DOHH2 (cell line): ENCODE results near the gene ANKRD33.

Experiments
- H3F3A ChIP-seq: fragments of 200-600 bp; sonication (generic), shearing (Covaris generic); 2 replicates; pipeline ENCODE4 v1.6.0; 2016; ENCODE audit warnings: antibody characterized with exemption, mild to moderate bottlenecking; ENCODE audit not compliant: control insufficient read depth, insufficient read depth
- H3K27ac ChIP-seq: fragments of 200-600 bp; sonication (generic); 2 replicates; pipeline ENCODE4 v1.5.1; 2014; ENCODE audit warnings: low read depth, mild to moderate bottlenecking, low read length, moderate library complexity
- H3K27me3 ChIP-seq: fragments of 200-600 bp; sonication (generic); 2 replicates; pipeline ENCODE4 v1.6.1; 2014; ENCODE audit warnings: mild to moderate bottlenecking, low read length, mixed read lengths; ENCODE audit not compliant: control insufficient read depth
- H3K36me3 ChIP-seq: fragments of 200-600 bp; sonication (generic); 2 replicates; pipeline ENCODE4 v1.6.1; 2014; ENCODE audit warnings: mild to moderate bottlenecking, low read length, moderate library complexity, mixed read lengths; ENCODE audit not compliant: control insufficient read depth
- H3K4me1 ChIP-seq: fragments of 200-600 bp; sonication (generic); 2 replicates; pipeline ENCODE4 v1.6.1; 2014; ENCODE audit warnings: mild to moderate bottlenecking, low read length, mixed read lengths; ENCODE audit not compliant: control insufficient read depth
- H3K4me2 ChIP-seq: fragments of 200-600 bp; sonication (generic); 2 replicates; pipeline ENCODE4 v1.6.0; 2014; ENCODE audit warnings: mild to moderate bottlenecking, low read length, moderate library complexity
- H3K4me3 ChIP-seq: fragments of 200-600 bp; sonication (generic); 2 replicates; pipeline ENCODE4 v1.5.1; 2014; ENCODE audit warnings: mild to moderate bottlenecking, low read length, mixed read lengths
- H3K79me2 ChIP-seq: fragments of 200-600 bp; sonication (generic); 2 replicates; pipeline ENCODE4 v1.6.1; 2014; ENCODE audit warnings: mild to moderate bottlenecking, low read length, mixed read lengths; ENCODE audit not compliant: control insufficient read depth
- H3K9me2 ChIP-seq: fragments of 200-600 bp; sonication (generic); replicated peaks from 2 replicates; pipeline ENCODE4 v1.6.1; 2014; ENCODE audit warnings: mild to moderate bottlenecking, low read length, mixed read lengths; ENCODE audit not compliant: control insufficient read depth
- H3K9me3 ChIP-seq: fragments of 200-600 bp; sonication (generic); 2 replicates; pipeline ENCODE4 v1.6.1; 2014; ENCODE audit warnings: antibody characterized with exemption, low read length, mixed read lengths; ENCODE audit not compliant: control insufficient read depth, insufficient read depth
- H4K20me1 ChIP-seq: fragments of 200-600 bp; sonication (generic); 2 replicates; pipeline ENCODE4 v1.6.0; 2014; ENCODE audit warnings: low read depth, mild to moderate bottlenecking, antibody characterized with exemption, low read length, moderate library complexity; ENCODE audit not compliant: control insufficient read depth, insufficient read depth
- CTCF ChIP-seq: fragments of 200-600 bp; sonication (generic); IDR thresholded peaks from one replicate; pipeline ENCODE4 v1.5.1; 2014; ENCODE audit warnings: antibody characterized with exemption, mild to moderate bottlenecking, low read depth, low read length; ENCODE audit not compliant: poor library complexity, severe bottlenecking
- EZH2phosphoT487 ChIP-seq: fragments of 200-600 bp; sonication (generic); IDR thresholded peaks from 2 replicates; pipeline ENCODE4 v1.6.1; 2017; ENCODE audit warnings: borderline replicate concordance, mild to moderate bottlenecking, antibody characterized with exemption, low read length, moderate library complexity, mixed read lengths

The ANKRD33 gene

GRCh38 chr12:51879102-51879501 is 8.8 kb upstream of the ANKRD33 start:
- Histone ChIP-seq H3K4me2 (no peak overlapping the region), H3K4me1 (no peaks in the 10 kb centered on the region), H3F3A (no peaks in the 10 kb centered on the region), H3K36me3 (no peaks in the 10 kb centered on the region), H4K20me1 (no peaks in the 10 kb centered on the region), H3K9me2 (no peaks in the 10 kb centered on the region), H3K27ac (no peak overlapping the region), H3K9me3 (no peaks in the 10 kb centered on the region), H3K4me3 (no peak overlapping the region), H3K27me3 (no peaks in the 10 kb centered on the region), H3K79me2 (no peaks in the 10 kb centered on the region)
- TF ChIP-seq EZH2phosphoT487 = no peak
- TF ChIP-seq CTCF = no peak

GRCh38 chr12:51883295-51883694 is 4.6 kb upstream of the ANKRD33 start:
- Histone ChIP-seq H3K9me3 (no peaks in the 10 kb centered on the region), H3K4me3 (no peak overlapping the region), H4K20me1 (no peaks in the 10 kb centered on the region), H3K27me3 (no peaks in the 10 kb centered on the region), H3K4me2 (no peak overlapping the region), H3K79me2 (no peaks in the 10 kb centered on the region), H3K4me1 (peaks cover 12% of the 10 kb centered on the region), H3F3A (no peaks in the 10 kb centered on the region), H3K27ac (no peak overlapping the region), H3K36me3 (no peaks in the 10 kb centered on the region), H3K9me2 (no peaks in the 10 kb centered on the region)
- no peak for TF ChIP-seq CTCF
- TF ChIP-seq EZH2phosphoT487 = no peak

GRCh38 chr12:51883998-51884675 is 3.8 kb upstream of the ANKRD33 start:
- Histone ChIP-seq H3K9me2 (no peaks in the 10 kb centered on the region), H3F3A (no peaks in the 10 kb centered on the region), H3K27ac (no peak overlapping the region), H3K4me2 (no peak overlapping the region), H3K36me3 (no peaks in the 10 kb centered on the region), H3K79me2 (no peaks in the 10 kb centered on the region), H3K27me3 (no peaks in the 10 kb centered on the region), H4K20me1 (no peaks in the 10 kb centered on the region), H3K4me1 (peaks cover 12% of the 10 kb centered on the region), H3K9me3 (no peaks in the 10 kb centered on the region), H3K4me3 (no peak overlapping the region)
- TF ChIP-seq CTCF (no peak), EZH2phosphoT487 (no peak)
